Measurements from ENCODE around the gene DIPK1C. TPM values are rescaled to one million over a fixed set of nuclear protein-coding genes. Genes with fewer than 3 reads are reported as not detected.

Gene DIPK1C
- total RNA-seq, 8 experiments from 2014 or later = 0.09 to 4.3 (median 0.47) TPM; not detected in 1

- H3K4me1 ChIP-seq (replicated peaks in 1 of 2) = no peaks in the 10 kb centered on the region
- H3K27ac ChIP-seq = no peak overlapping the region
- in situ Hi-C loops (cut with MboI; ENCODE audit: low pct_unique_long_range_greater_than_20kb in 2 of 9, low sequenced_read_pairs in 9 of 9, unreplicated experiment in 9 of 9) = no loop called here
- H3K4me3 ChIP-seq = no peak overlapping the region
- no peak for ATAC-seq (replicated peaks in 6 of 8)
- WGBS, 10 experiments = 17 to 97% (median 54%) methylated on average over 1 to 8 of the region's 14 CpGs; no CpG with 5 or more reads in 3 of the 10 experiments
These were observed 11.5 kb downstream of the DIPK1C start for GRCh38 chr18:74445585-74445984.

- 42 to 92% (median 79%) methylated on average over 2 to 3 of the region's 3 CpGs; no CpG with 5 or more reads in 5 of the 10 experiments for WGBS, 10 experiments
- ATAC-seq (replicated peaks in 6 of 8) = no peak
- Histone ChIP-seq H3K4me3 (no peak overlapping the region), H3K27ac (no peak overlapping the region), H3K4me1 (replicated peaks in 1 of 2) (no peaks in the 10 kb centered on the region)
- in situ Hi-C loops (cut with MboI; ENCODE audit: low pct_unique_long_range_greater_than_20kb in 2 of 9, low sequenced_read_pairs in 9 of 9, unreplicated experiment in 9 of 9) = no loop called here
These were observed 13.0 kb downstream of the DIPK1C start for GRCh38 chr18:74444104-74444503.

- no peak overlapping the region for H3K27ac ChIP-seq
- no peak overlapping the region for H3K4me3 ChIP-seq
- 20 to 100% (median 97%) methylated on average over 1 to 5 of the region's 9 CpGs; no CpG with 5 or more reads in 4 of the 10 experiments for WGBS, 10 experiments
- H3K4me1 ChIP-seq (replicated peaks in 1 of 2) = no peaks in the 10 kb centered on the region
- no peak for ATAC-seq (replicated peaks in 6 of 8)
- in situ Hi-C loops (cut with MboI; ENCODE audit: low pct_unique_long_range_greater_than_20kb in 2 of 9, low sequenced_read_pairs in 9 of 9, unreplicated experiment in 9 of 9) = no loop called here
These were observed 16.2 kb downstream of the DIPK1C start for GRCh38 chr18:74440808-74441427.

- 34 to 100% (median 88%) methylated on average over 1 to 5 of the region's 6 CpGs for WGBS, 10 experiments
- ATAC-seq (replicated peaks in 6 of 8) = peak in 1 of 8 experiments; percentile 29
These were observed 19.0 kb downstream of the DIPK1C start for GRCh38 chr18:74438091-74438490.

GRCh38 chr18:74436158-74436769 is 20.8 kb downstream of the DIPK1C start:
- Histone ChIP-seq H3K4me3 (no peak overlapping the region), H3K27ac (no peak overlapping the region), H3K4me1 (replicated peaks in 1 of 2) (no peaks in the 10 kb centered on the region)
- WGBS, 10 experiments = 20 to 100% (median 57%) methylated on average over 1 to 8 of the region's 14 CpGs; no CpG with 5 or more reads in 3 of the 10 experiments
- ATAC-seq (replicated peaks in 6 of 8) = no peak
- in situ Hi-C loops (cut with MboI; ENCODE audit: low pct_unique_long_range_greater_than_20kb in 2 of 9, low sequenced_read_pairs in 9 of 9, unreplicated experiment in 9 of 9) = no loop called here

More at GRCh38 chr18:74438091-74438490, 19.0 kb downstream of the DIPK1C start:
- no peak overlapping the region for H3K4me3 ChIP-seq
- no peaks in the 10 kb centered on the region for H3K4me1 ChIP-seq (replicated peaks in 1 of 2)
- H3K27ac ChIP-seq = no peak overlapping the region
- in situ Hi-C loops (cut with MboI; ENCODE audit: low pct_unique_long_range_greater_than_20kb in 2 of 9, low sequenced_read_pairs in 9 of 9, unreplicated experiment in 9 of 9) = no loop called here

GRCh38 chr18:74435740-74436139 is 21.4 kb downstream of the DIPK1C start:
- Histone ChIP-seq H3K4me1 (replicated peaks in 1 of 2) (no peaks in the 10 kb centered on the region), H3K4me3 (no peak overlapping the region), H3K27ac (no peak overlapping the region)
- in situ Hi-C loops (cut with MboI; ENCODE audit: low pct_unique_long_range_greater_than_20kb in 2 of 9, low sequenced_read_pairs in 9 of 9, unreplicated experiment in 9 of 9) = no loop called here
- no peak for ATAC-seq (replicated peaks in 6 of 8)
- 0 to 100% (median 89%) methylated on average over 1 to 3 of the region's 4 CpGs; no CpG with 5 or more reads in 2 of the 10 experiments for WGBS, 10 experiments

GRCh38 chr18:74434466-74434865 is 22.6 kb downstream of the DIPK1C start:
- Histone ChIP-seq H3K27ac (no peak overlapping the region), H3K4me3 (no peak overlapping the region), H3K4me1 (replicated peaks in 1 of 2) (no peaks in the 10 kb centered on the region)
- in situ Hi-C loops (cut with MboI; ENCODE audit: low pct_unique_long_range_greater_than_20kb in 2 of 9, low sequenced_read_pairs in 9 of 9, unreplicated experiment in 9 of 9) = no loop called here
- ATAC-seq (replicated peaks in 6 of 8) = no peak
- WGBS, 10 experiments = 66 to 100% (median 91%) methylated on average over 1 to 7 of the region's 11 CpGs; no CpG with 5 or more reads in 4 of the 10 experiments

GRCh38 chr18:74430806-74431571 is 26.1 kb downstream of the DIPK1C start:
- in situ Hi-C loops (cut with MboI; ENCODE audit: low pct_unique_long_range_greater_than_20kb in 2 of 9, low sequenced_read_pairs in 9 of 9, unreplicated experiment in 9 of 9) = no loop called here
- ATAC-seq (replicated peaks in 6 of 8) = peak in 2 of 8 experiments; percentile 18 to 25
- Histone ChIP-seq H3K4me3 (no peak overlapping the region), H3K4me1 (replicated peaks in 1 of 2) (no peaks in the 10 kb centered on the region), H3K27ac (no peak overlapping the region)
- 5 to 77% (median 66%) methylated on average over 4 to 14 of the region's 15 CpGs; no CpG with 5 or more reads in 2 of the 10 experiments for WGBS, 10 experiments

- ATAC-seq (replicated peaks in 6 of 8) = no peak
- no peaks in the 10 kb centered on the region for H3K4me1 ChIP-seq (replicated peaks in 1 of 2)
- 20 to 100% (median 90%) methylated on average over 1 to 4 of the region's 5 CpGs; no CpG with 5 or more reads in 3 of the 10 experiments for WGBS, 10 experiments
- no peak overlapping the region for H3K27ac ChIP-seq
- H3K4me3 ChIP-seq = no peak overlapping the region
- in situ Hi-C loops (cut with MboI; ENCODE audit: low pct_unique_long_range_greater_than_20kb in 2 of 9, low sequenced_read_pairs in 9 of 9, unreplicated experiment in 9 of 9) = no loop called here
These were observed 26.9 kb downstream of the DIPK1C start for GRCh38 chr18:74430231-74430630.

- 20 to 81% (median 53%) methylated on average over 1 to 3 of the region's 7 CpGs; no CpG with 5 or more reads in 4 of the 10 experiments for WGBS, 10 experiments
- no peak for ATAC-seq (replicated peaks in 6 of 8)
- in situ Hi-C loops (cut with MboI; ENCODE audit: low pct_unique_long_range_greater_than_20kb in 2 of 9, low sequenced_read_pairs in 9 of 9, unreplicated experiment in 9 of 9) = no loop called here
- Histone ChIP-seq H3K27ac (no peak overlapping the region), H3K4me3 (no peak overlapping the region), H3K4me1 (replicated peaks in 1 of 2) (no peaks in the 10 kb centered on the region)
These were observed 28.0 kb downstream of the DIPK1C start for GRCh38 chr18:74429096-74429495.

GRCh38 chr18:74427442-74428112 is 29.5 kb downstream of the DIPK1C start:
- no peak overlapping the region for H3K27ac ChIP-seq
- H3K4me3 ChIP-seq = no peak overlapping the region
- in situ Hi-C loops (cut with MboI; ENCODE audit: low pct_unique_long_range_greater_than_20kb in 2 of 9, low sequenced_read_pairs in 9 of 9, unreplicated experiment in 9 of 9) = no loop called here
- H3K4me1 ChIP-seq (replicated peaks in 1 of 2) = no peaks in the 10 kb centered on the region
- no peak for ATAC-seq (replicated peaks in 6 of 8)
- WGBS, 10 experiments = 55 to 98% (median 85%) methylated on average over 2 to 19 of the region's 24 CpGs; no CpG with 5 or more reads in 2 of the 10 experiments

- Histone ChIP-seq H3K4me1 (replicated peaks in 1 of 2) (no peaks in the 10 kb centered on the region), H3K27ac (no peak overlapping the region), H3K4me3 (no peak overlapping the region)
- 0 to 90% methylated on average over 1 to 2 of the region's 11 CpGs; no CpG with 5 or more reads in 8 of the 10 experiments for WGBS, 10 experiments
- no peak for ATAC-seq (replicated peaks in 6 of 8)
- in situ Hi-C loops (cut with MboI; ENCODE audit: low pct_unique_long_range_greater_than_20kb in 2 of 9, low sequenced_read_pairs in 9 of 9, unreplicated experiment in 9 of 9) = no loop called here
These were observed 31.2 kb downstream of the DIPK1C start for GRCh38 chr18:74425876-74426275.

- Histone ChIP-seq H3K27ac (no peak overlapping the region), H3K4me3 (no peak overlapping the region), H3K4me1 (replicated peaks in 1 of 2) (no peaks in the 10 kb centered on the region)
- 0 to 89% (median 78%) methylated on average over 1 to 4 of the region's 4 CpGs; no CpG with 5 or more reads in 5 of the 10 experiments for WGBS, 10 experiments
- ATAC-seq (replicated peaks in 6 of 8) = no peak
- in situ Hi-C loops (cut with MboI; ENCODE audit: low pct_unique_long_range_greater_than_20kb in 2 of 9, low sequenced_read_pairs in 9 of 9, unreplicated experiment in 9 of 9) = no loop called here
These were observed 31.9 kb downstream of the DIPK1C start for GRCh38 chr18:74425161-74425560.

All from motor neuron (in vitro differentiated cells).